H1 (cell line): Measurements from ENCODE around the gene DIO3. TPM values are rescaled to one million over a fixed set of nuclear protein-coding genes. Genes with fewer than 3 reads are reported as not detected.

ENCODE experiments used
- CBX5 ChIP-seq: fragments of 300-800, 300-1000 bp; sonication (generic); IDR thresholded peaks from 2 replicates; pipeline ENCODE4 v1.7.1; 2016; ENCODE audit warnings: antibody characterized with exemption, low read length, low read depth
- CHD1 ChIP-seq: IDR thresholded peaks from 2 replicates; pipeline ENCODE4 v1.6.1; 2012; ENCODE audit warnings: low read depth, low read length, improper control_type of control experiment
- CHD2 ChIP-seq: IDR thresholded peaks from 2 replicates; pipeline ENCODE4 v1.6.1; 2012; ENCODE audit warnings: low read length, improper control_type of control experiment
- GABPA ChIP-seq: IDR thresholded peaks from 2 replicates; pipeline ENCODE4 v1.6.1; 2011; ENCODE audit warnings: mild to moderate bottlenecking, low read length, moderate library complexity, borderline replicate concordance; ENCODE audit not compliant: insufficient read depth
- NANOG ChIP-seq: IDR thresholded peaks from 2 replicates; pipeline ENCODE4 v1.6.1; 2011; ENCODE audit warnings: low read length, low read depth, mild to moderate bottlenecking, inconsistent platforms; ENCODE audit not compliant: insufficient read depth, poor library complexity, severe bottlenecking
- RBBP5 ChIP-seq: IDR thresholded peaks from 2 replicates; pipeline ENCODE4 v1.7.1; 2012; ENCODE audit warnings: low read depth, mild to moderate bottlenecking, inconsistent platforms, low read length, moderate library complexity, borderline replicate concordance
- SIX5 ChIP-seq: IDR thresholded peaks from 2 replicates; pipeline ENCODE4 v1.6.1; 2011; ENCODE audit warnings: mild to moderate bottlenecking, low read depth, low read length
- SRF ChIP-seq: IDR thresholded peaks from 2 replicates; pipeline ENCODE4 v1.6.1; 2011; ENCODE audit warnings: mild to moderate bottlenecking, low read depth, low read length, moderate library complexity
- TAF1 ChIP-seq: IDR thresholded peaks from 2 replicates; pipeline ENCODE4 v1.6.1; 2011; ENCODE audit warnings: mild to moderate bottlenecking, low read depth, low read length
- TEAD4 ChIP-seq: IDR thresholded peaks from 2 replicates; pipeline ENCODE4 v1.6.1; 2012; ENCODE audit warnings: low read depth, low read length, inconsistent platforms, mixed read lengths
- polyA plus RNA-seq, 7 experiments: library from polyadenylated mRNA; depleted of rRNA in 3 of 7; stranded (reverse) in 5 of 7; unstranded in 2 of 7; fragments of >200 nt in 5 of 7; fragments of 200-250 nt in 2 of 7; gene quantifications; 1 replicate in 5 of 7; 2 replicates in 1 of 7; 4 replicates in 1 of 7; pipeline versions ENCODE4 v1.2.1 to v1.2.3, GENCODE V29; 2011 to 2013; ENCODE audit warnings: missing spikeins in 2 of 7, mixed read lengths in 2 of 7
- total RNA-seq: library from RNA; stranded (reverse); fragmentation: NEBNext Ultra II Directional; extraction: Animal tissue kit (Norgen Biotek cat#: 25700); gene quantifications from 2 replicates; pipeline ENCODE4 v1.2.1, GENCODE V29; 2021

DIO3 gene
- total and polyA plus RNA-seq, 2 of the 8 experiments (the other 6 are each of a cell fraction or from before 2014, with no cell fraction given), result 0.17 to 0.19 TPM

GRCh38 chr14:101601606-101602465, 40.5 kb downstream of the DIO3 start (continued):
- TF ChIP-seq TEAD4, result no peak
- TF ChIP-seq CBX5, result no peak
- no peak for TF ChIP-seq GABPA
- no peak for TF ChIP-seq RBBP5
- no peak for TF ChIP-seq TAF1
- TF ChIP-seq SRF, result no peak
- no peak for TF ChIP-seq CHD1
- no peak for TF ChIP-seq CHD2
- TF ChIP-seq SIX5, result no peak
- no peak for TF ChIP-seq NANOG
